KBM-7 (cell line): ENCODE data around the gene IL1F10.

Experiments
- DNase-seq: peaks from one replicate; pipeline ENCODE4 v3.0.0-alpha.2; 2015
- in situ Hi-C: fragments of 300-500 bp; cut with MboI; formaldehyde crosslinking; loops from 2 replicates; pipeline ENCODE4 v1.14.3; 2020; ENCODE audit warnings: low sequenced_read_pairs, low pct_unique_long_range_greater_than_20kb, mixed read lengths

IL1F10 gene, protein sequence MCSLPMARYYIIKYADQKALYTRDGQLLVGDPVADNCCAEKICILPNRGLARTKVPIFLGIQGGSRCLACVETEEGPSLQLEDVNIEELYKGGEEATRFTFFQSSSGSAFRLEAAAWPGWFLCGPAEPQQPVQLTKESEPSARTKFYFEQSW

GRCh38 chr2:113067681-113068080, at the start of gene IL1F10:
Gene IL1F10, plus strand, starts transcription at chr2:113067970. Its CDS starts 4,769 bp downstream, at chr2:113072739.
- in situ Hi-C loops: no loop called here
- no peak for DNase-seq

DNA sequence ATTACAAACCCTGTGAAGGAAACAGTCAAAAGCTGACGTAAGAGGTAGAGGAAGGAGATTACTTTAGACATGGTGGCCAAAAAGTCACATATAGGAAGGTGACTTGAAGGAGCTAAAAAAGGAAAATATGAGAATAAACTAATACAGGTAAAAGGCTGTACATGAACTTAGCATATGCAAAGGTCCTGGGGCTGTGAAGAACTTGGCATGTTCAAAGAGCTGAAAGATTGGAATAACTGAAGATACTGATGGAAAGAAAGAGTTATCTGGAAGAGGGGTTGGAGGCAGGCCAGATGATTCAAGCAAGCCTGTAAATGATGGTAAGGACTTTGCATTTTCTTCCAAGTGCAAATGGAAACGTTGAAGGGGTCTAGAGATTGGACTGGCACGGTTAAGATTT, 49.3 kb upstream of the IL1F10 start:
- in situ Hi-C loops: no loop called here
- DNase-seq: no peak

DNA sequence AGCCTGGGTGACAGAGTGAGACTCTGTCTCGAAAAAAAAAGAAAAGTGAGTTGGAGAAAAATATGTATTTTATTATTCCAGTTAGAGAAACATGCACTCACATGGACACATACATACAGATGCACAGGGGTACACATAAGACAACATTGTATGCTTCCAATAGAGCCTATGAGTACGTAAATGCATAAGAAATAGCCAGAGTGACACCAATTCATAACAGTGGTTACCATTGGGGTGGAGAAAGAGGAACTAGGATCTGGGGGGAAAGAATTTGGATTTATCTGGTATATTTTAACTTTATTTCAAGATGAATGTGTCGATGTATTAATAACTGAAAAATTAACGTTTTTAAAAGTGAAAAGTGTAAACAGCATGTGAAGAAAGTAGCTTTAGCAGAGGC, 46.5 kb upstream of the IL1F10 start:
- DNase-seq: no peak

GRCh38 chr2:113024764-113025163, 43.0 kb upstream of the IL1F10 start:
- DNase-seq: no peak
- in situ Hi-C loops: no loop called here

More for the DNA sequence above, 46.5 kb upstream of the IL1F10 start:
- in situ Hi-C loops: no loop called here

GRCh38 chr2:113025737-113026136, 42.0 kb upstream of the IL1F10 start:
- no peak for DNase-seq
- in situ Hi-C loops: no loop called here

DNA sequence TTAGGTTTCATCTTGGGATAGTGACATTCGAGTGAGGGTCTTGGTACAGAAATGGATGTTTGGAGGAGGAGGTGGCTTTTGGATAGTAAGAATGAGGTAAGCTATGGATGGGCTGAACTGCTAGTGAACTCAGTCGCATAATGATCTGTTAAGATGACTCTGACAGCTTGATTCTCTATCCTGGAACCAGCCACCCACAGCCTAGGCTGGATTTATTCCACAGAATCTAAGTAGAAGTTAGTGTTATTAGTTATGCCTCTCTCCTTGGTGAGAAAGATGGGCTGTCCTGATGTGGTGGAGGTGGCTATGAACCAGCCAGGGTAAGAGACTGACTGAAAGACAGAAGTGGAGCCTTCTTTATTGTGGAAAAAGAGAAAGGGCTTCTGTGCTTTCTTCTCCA, 40.1 kb upstream of the IL1F10 start:
- in situ Hi-C loops: no loop called here
- no peak for DNase-seq

DNA sequence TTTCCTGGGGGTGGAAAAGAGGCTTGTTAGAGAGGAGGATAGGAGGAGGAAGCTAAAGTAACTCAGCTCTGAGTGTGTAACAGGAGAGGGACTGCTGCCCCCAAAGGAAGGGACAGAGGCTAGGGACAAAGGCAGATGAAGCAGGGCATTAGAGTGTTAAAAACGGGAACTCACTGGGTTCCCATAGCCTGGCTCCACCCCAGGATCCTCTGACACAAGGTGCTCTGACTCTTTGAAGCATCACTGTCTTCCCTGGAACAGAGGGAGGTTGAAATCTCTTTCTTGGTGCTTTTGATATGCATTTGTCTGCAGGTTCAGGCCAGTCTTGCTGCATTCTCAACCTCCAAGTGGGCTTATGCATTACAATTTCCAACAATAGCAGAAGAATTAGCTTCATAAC, 39.7 kb upstream of the IL1F10 start:
- DNase-seq: no peak
- in situ Hi-C loops: no loop called here

- in situ Hi-C loops: no loop called here
- DNase-seq: no peak
These were observed 35.0 kb upstream of the IL1F10 start for GRCh38 chr2:113032737-113033136.

- DNase-seq: no peak
- in situ Hi-C loops: no loop called here
These were observed 33.8 kb upstream of the IL1F10 start for GRCh38 chr2:113034016-113034415.

DNA sequence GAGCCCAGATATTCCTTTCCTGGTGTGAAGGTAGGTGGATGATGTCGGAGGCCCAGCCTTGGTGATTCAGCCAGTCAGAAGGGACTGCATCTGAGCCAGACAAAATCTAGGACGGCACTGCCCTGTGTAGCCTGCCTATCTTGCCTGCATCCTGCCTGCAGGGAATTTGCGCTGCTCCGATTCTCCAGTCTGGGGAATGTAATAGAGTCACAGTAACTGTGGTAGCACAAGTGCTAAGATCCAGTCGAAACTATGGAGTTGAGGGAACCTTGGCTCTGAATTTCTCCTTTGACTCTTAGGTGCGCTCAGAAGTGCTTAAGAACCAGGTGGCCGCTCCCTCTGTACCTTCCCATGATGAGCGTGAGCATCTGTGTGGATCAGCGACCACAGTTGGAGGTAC, 31.0 kb upstream of the IL1F10 start:
- in situ Hi-C loops: no loop called here
- no peak for DNase-seq

GRCh38 chr2:113038291-113038690, 29.5 kb upstream of the IL1F10 start:
- in situ Hi-C loops: no loop called here
- DNase-seq: no peak

GRCh38 chr2:113039158-113039557, 28.6 kb upstream of the IL1F10 start:
- DNase-seq: no peak
- in situ Hi-C loops: no loop called here

- no peak for DNase-seq
- in situ Hi-C loops: no loop called here
These were observed 28.1 kb upstream of the IL1F10 start for GRCh38 chr2:113039719-113040118.

DNA sequence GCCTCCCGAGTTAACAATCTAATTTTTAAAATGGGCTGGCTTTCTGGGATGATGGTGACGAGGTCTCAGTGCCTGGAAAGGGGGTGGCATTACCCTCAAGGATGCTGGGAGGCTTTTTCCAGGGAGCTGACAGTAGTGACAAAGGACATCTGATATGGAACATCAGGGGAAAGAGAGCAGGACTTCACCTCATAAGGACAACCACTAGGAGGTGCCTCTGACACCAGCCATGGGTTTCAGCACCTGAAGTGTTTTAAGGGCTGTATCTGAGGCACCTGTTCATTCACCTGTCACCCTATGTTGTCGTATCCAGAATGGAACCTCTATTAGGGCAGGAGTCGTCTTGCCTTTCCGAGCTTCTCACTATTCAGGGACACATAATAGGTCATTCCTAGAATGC, 25.9 kb upstream of the IL1F10 start:
- DNase-seq: no peak
- in situ Hi-C loops: no loop called here

- DNase-seq: no peak
- in situ Hi-C loops: no loop called here
These were observed 21.3 kb upstream of the IL1F10 start for GRCh38 chr2:113046465-113046864.

DNA sequence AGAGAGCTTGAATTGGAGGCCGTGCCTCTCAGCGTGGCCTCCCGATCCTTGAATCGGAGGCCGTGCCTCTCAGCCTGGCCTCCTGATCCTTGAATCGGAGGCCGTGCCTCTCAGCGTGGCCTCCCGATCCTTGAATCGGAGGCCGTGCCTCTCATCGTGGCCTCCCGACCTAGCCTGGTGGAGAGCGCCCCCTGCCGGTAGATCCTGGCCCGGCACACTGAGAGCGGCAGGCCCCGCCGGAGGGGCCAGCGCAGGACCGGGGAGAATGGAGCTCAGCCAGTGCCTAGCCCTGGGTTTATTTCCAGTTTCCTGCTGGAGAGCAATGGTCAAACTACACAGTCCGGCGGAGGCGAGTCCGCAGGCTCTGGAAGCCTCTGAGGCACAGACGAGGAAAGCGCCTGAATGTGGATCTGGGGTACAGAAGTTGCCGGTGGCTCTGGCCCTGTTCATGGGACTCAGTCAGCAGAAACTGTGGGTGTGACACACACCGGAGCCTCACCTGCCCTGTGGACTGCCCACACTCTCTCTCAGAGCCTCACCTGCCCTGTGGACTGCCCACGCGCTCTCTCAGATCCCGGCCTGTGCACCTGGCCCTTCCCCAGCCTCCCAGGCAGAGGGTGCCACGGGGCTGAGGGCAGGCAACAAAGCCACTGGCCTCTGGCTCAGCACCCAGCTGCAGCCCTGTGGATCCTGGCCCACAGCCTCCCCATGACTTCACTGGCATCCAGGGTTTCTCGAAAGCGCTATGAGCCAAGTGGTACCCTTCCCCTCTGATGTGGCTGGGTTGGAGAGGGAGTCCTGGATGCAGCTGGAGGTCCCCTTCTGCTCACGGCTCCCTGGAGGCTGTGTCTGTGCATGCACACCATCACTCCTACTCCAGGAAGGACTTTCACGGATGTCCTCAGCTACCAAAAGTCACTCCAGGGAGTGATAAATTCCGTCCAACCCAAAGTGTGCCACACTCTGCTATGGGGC, 16.6 kb upstream of the IL1F10 start:
- no peak for DNase-seq
- in situ Hi-C loops: no loop called here

DNA sequence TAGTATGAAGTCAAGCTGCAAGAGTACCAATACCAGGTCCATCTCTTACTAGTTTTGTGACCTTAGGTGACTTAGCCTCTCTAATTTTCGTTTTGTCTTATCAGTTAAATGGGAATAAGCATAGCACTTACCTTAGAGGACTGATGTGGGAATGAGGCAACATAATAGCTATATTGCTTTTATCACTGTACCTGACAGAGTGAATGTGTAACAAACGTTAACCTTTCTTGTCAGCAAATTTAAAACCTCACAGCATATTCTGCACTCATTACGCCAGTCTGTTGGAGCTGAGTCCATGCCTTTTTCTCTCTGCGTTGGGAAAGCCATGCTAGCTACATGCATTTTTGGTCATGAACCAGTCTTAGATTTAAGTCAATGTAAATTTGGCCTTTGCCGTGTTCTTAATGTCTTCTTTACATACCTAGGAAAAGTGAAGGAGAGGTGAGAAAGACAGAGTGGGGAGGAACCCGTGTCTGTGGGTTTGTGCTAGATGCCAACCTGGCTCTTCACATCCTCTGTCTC, 15.3 kb upstream of the IL1F10 start, which contains the start of gene IL36B:
Gene IL36B (minus strand): TSS at position 472 of the 522 bp plus-strand sequence.
- no peak for DNase-seq
- in situ Hi-C loops: no loop called here

DNA sequence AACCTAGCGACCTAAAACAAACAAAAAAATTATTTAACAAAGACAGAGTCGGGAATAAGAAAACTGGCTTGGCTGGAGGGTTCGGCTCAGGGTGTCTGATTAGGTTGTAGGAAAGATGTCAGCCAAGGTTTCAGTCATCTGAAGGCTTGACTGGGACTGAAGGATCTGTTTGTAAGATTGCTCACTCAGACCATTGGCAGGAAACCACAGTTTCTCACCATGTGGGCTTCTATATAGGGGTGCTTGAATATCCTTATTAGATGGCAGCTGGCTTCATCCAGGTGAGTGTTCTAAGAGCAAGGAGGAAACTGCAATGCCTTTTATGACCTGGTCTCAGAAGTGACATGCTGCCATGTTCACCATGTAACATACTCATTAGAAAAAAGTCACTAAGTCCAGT, 14.1 kb upstream of the IL1F10 start:
- no peak for DNase-seq

GRCh38 chr2:113054066-113054465, 13.7 kb upstream of the IL1F10 start:
- in situ Hi-C loops: no loop called here
- no peak for DNase-seq

More for the DNA sequence above, 14.1 kb upstream of the IL1F10 start:
- in situ Hi-C loops: no loop called here

DNA sequence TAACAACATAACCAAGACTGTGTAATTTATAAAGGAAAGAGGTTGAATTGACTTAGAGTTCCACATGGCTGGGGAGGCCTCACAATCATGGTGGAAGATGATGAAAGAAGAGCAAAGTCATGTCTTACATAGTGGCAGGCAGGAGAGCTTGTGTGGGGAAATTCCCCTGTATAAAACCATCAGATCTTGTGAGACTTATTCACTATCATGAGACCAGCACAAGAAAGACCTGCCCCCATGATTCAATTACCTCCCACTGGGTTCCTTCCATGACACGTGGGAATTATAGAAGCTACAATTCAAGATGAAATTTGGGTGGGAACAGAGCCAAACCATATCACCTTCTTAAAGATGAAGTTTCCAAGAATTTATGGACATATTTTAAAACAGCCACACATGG, 11.2 kb upstream of the IL1F10 start:
- in situ Hi-C loops: no loop called here
- no peak for DNase-seq
